Tibial artery (tissue), 4 donors: ENCODE results near the gene TEAD1.

ENCODE experiments used
- DNase-seq, 2 donors: peaks; one replicate each; pipeline ENCODE4 v3.0.0-alpha.2; 2019
- H3K27ac ChIP-seq, 2 donors: fragments of 200-600 bp; sonication (generic) in 1 of 2; 1 replicate in 1 of 2; 2 replicates in 1 of 2; pipeline ENCODE4 v1.5.1; 2018 to 2019; ENCODE audit warnings: mild to moderate bottlenecking in 1 of 2
- H3K27me3 ChIP-seq, 2 donors: fragments of 200-600 bp; sonication (generic) in 1 of 2; one replicate each; pipeline versions ENCODE4 v1.5.1 to v1.6.0; 2016 to 2019
- H3K36me3 ChIP-seq, 3 donors: fragments of 200-600 bp; sonication (generic) in 2 of 3; one replicate each; pipeline ENCODE4 v1.5.1; 2016 to 2019; ENCODE audit warnings: mild to moderate bottlenecking in 2 of 3
- H3K4me1 ChIP-seq, 4 donors: fragments of 200-600 bp; sonication (generic) in 2 of 4; 1 replicate in 3 of 4; 2 replicates in 1 of 4; pipeline ENCODE4 v1.5.1; 2016 to 2019
- H3K4me3 ChIP-seq, 2 donors: fragments of 200-600 bp; sonication (generic) in 1 of 2; 1 replicate in 1 of 2; 2 replicates in 1 of 2; pipeline ENCODE4 v1.5.1; 2018 to 2019; ENCODE audit warnings: mild to moderate bottlenecking in 2 of 2
- H3K9me3 ChIP-seq, 3 donors: fragments of 200-600 bp; sonication (generic) in 1 of 3; one replicate each; pipeline ENCODE4 v1.5.1; 2016 to 2019
- CTCF ChIP-seq, 2 experiments: fragments of 200-600 bp in 1 of 2; fragments of 450-650 bp in 1 of 2; IDR thresholded peaks; one replicate each; pipeline ENCODE4 v1.5.1; 2017 to 2019; ENCODE audit warnings: antibody characterized with exemption in 2 of 2, mild to moderate bottlenecking in 1 of 2, moderate library complexity in 1 of 2
- intact Hi-C: fragments of 100-400 bp; cut with DNase I; formaldehyde crosslinking; loops from one replicate; pipeline ENCODE4 v1.15.0; 2023; ENCODE audit warnings: low total_unique reads

The TEAD1 gene

GRCh38 chr11:12822392-12823022 lies 148.3 kb downstream of the TEAD1 start:
- no peak for TF ChIP-seq CTCF (IDR thresholded peaks at IDR 0.05)
- Histone ChIP-seq H3K9me3 (no peaks in the 10 kb centered on the region), H3K27ac (no peak overlapping the region), H3K36me3 (no peaks in the 10 kb centered on the region), H3K4me3 (no peak overlapping the region), H3K4me1 (peaks cover 4 to 25% (median 11%) of the 10 kb centered on the region in 4 donors), H3K27me3 (no peaks in the 10 kb centered on the region)
- intact Hi-C loops = no loop called here
- DNase-seq = no peak

- peaks cover 0 to 16% (median 10%) of the 10 kb centered on the region in 4 donors for H3K4me1 ChIP-seq
These were observed 150.2 kb downstream of the TEAD1 start for GRCh38 chr11:12824281-12825041.

GRCh38 chr11:12826441-12826840 lies 152.2 kb downstream of the TEAD1 start:
- no peaks in the 10 kb centered on the region for H3K36me3 ChIP-seq
- H3K9me3 ChIP-seq = no peaks in the 10 kb centered on the region
- no peaks in the 10 kb centered on the region for H3K27me3 ChIP-seq
- H3K4me3 ChIP-seq = no peak overlapping the region
- DNase-seq = no peak
- intact Hi-C loops = no loop called here
- peaks cover 0 to 20% (median 9%) of the 10 kb centered on the region in 4 donors for H3K4me1 ChIP-seq
- TF ChIP-seq CTCF (IDR thresholded peaks at IDR 0.05) = no peak
- no peak overlapping the region for H3K27ac ChIP-seq

More at GRCh38 chr11:12824281-12825041, 150.2 kb downstream of the TEAD1 start:
- intact Hi-C loops = no loop called here
- no peak overlapping the region for H3K27ac ChIP-seq
- DNase-seq = no peak
- H3K4me3 ChIP-seq = no peak overlapping the region
- no peaks in the 10 kb centered on the region for H3K9me3 ChIP-seq
- H3K27me3 ChIP-seq = no peaks in the 10 kb centered on the region
- no peaks in the 10 kb centered on the region for H3K36me3 ChIP-seq
- TF ChIP-seq CTCF (IDR thresholded peaks at IDR 0.05) = no peak

GRCh38 chr11:12827369-12827768 lies 153.1 kb downstream of the TEAD1 start:
- DNase-seq = no peak
- Histone ChIP-seq H3K27me3 (no peaks in the 10 kb centered on the region), H3K4me1 (peaks cover 0 to 20% (median 9%) of the 10 kb centered on the region in 4 donors), H3K9me3 (no peaks in the 10 kb centered on the region), H3K36me3 (no peaks in the 10 kb centered on the region), H3K27ac (peak overlapping the region; percentile 23 to 40), H3K4me3 (no peak overlapping the region)
- no peak for TF ChIP-seq CTCF (IDR thresholded peaks at IDR 0.05)
- intact Hi-C loops = no loop called here

- intact Hi-C loops = no loop called here
- no peak for DNase-seq
- TF ChIP-seq CTCF (IDR thresholded peaks at IDR 0.05) = no peak
- Histone ChIP-seq H3K4me3 (peak overlapping the region; percentile 43 to 45), H3K4me1 (peaks cover 0 to 20% (median 9%) of the 10 kb centered on the region in 4 donors), H3K36me3 (no peaks in the 10 kb centered on the region), H3K27ac (peak overlapping the region; percentile 23 to 40), H3K9me3 (no peaks in the 10 kb centered on the region), H3K27me3 (no peaks in the 10 kb centered on the region)
These were observed 153.9 kb downstream of the TEAD1 start for GRCh38 chr11:12827929-12828812.
